Measurements from ENCODE around the gene BRD9. TPM values are rescaled to one million over a fixed set of nuclear protein-coding genes. Genes with fewer than 3 reads are reported as not detected.

BRD9 gene
- total and polyA plus RNA-seq, 2 experiments from 2014 or later: 24.5 to 36.9 TPM

- Histone ChIP-seq H3K4me3 (peak overlapping the region; percentile 16), H3K4me1 (ENCODE audit: low read depth) (peaks cover 5% of the 10 kb centered on the region), H3K27me3 (peaks cover 54% of the 10 kb centered on the region), H3K36me3 (no peaks in the 10 kb centered on the region), H3K27ac (no peak overlapping the region), H3K9me3 (ENCODE audit: low read depth) (no peaks in the 10 kb centered on the region)
- peak; percentile 52 to 63 for DNase-seq (ENCODE audit: low read depth in 1 of 2, low spot score in 1 of 2)
- TF ChIP-seq, protein P1, sequence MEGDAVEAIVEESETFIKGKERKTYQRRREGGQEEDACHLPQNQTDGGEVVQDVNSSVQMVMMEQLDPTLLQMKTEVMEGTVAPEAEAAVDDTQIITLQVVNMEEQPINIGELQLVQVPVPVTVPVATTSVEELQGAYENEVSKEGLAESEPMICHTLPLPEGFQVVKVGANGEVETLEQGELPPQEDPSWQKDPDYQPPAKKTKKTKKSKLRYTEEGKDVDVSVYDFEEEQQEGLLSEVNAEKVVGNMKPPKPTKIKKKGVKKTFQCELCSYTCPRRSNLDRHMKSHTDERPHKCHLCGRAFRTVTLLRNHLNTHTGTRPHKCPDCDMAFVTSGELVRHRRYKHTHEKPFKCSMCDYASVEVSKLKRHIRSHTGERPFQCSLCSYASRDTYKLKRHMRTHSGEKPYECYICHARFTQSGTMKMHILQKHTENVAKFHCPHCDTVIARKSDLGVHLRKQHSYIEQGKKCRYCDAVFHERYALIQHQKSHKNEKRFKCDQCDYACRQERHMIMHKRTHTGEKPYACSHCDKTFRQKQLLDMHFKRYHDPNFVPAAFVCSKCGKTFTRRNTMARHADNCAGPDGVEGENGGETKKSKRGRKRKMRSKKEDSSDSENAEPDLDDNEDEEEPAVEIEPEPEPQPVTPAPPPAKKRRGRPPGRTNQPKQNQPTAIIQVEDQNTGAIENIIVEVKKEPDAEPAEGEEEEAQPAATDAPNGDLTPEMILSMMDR (IDR thresholded peaks at IDR 0.05; ENCODE audit: low read depth, low read length): peak; percentile 50
These were observed 34.0 kb upstream of the BRD9 start for GRCh38 chr5:926417-927171.

DNA sequence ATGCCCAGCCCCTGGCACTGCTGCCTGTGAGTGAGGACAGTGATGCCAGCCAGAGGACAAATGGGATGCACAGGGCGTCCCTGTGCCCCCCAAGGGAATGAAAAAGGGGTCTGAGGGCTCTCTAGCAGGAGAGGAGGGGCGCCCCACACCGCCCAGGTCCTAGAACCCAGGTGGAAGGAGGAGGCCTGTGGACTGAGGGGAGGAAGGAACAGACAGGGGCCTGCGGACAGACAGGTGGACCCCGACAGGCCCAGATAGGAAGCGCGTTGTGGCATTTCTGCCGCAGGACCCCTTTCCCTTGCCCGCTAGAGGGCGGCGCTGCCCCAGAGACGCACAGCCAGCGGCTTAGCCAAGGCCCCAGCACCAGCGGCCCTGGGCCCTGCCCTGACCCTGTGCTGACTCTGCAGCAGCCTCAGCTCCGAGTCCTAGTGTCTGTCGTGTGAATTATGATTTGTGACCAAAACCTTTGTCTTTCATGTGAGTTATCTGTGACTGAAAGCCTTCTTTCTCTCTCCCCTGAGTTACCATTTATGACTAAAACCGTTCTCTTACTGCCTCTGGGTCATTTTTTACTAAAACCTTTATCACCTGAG is 30.8 kb upstream of the BRD9 start:
- no peak overlapping the region for H3K27ac ChIP-seq
- TF ChIP-seq, protein P1 (IDR thresholded peaks at IDR 0.05; ENCODE audit: low read depth, low read length): peak; percentile 91

GRCh38 chr5:922436-923280 is 30.1 kb upstream of the BRD9 start:
- Histone ChIP-seq H3K9me3 (ENCODE audit: low read depth) (no peaks in the 10 kb centered on the region), H3K4me1 (ENCODE audit: low read depth) (peaks cover 5% of the 10 kb centered on the region), H3K36me3 (no peaks in the 10 kb centered on the region), H3K4me3 (no peak overlapping the region), H3K27ac (no peak overlapping the region), H3K27me3 (peaks cover 33% of the 10 kb centered on the region)
- TF ChIP-seq, protein P1 (IDR thresholded peaks at IDR 0.05; ENCODE audit: low read depth, low read length): no peak
- no peak for DNase-seq (ENCODE audit: low read depth in 1 of 2, low spot score in 1 of 2)

More for the DNA sequence above, 30.8 kb upstream of the BRD9 start:
- peak; percentile 81 to 92 for DNase-seq (ENCODE audit: low read depth in 1 of 2, low spot score in 1 of 2)
- Histone ChIP-seq H3K27me3 (peaks cover 38% of the 10 kb centered on the region), H3K4me1 (ENCODE audit: low read depth) (peaks cover 5% of the 10 kb centered on the region), H3K36me3 (no peaks in the 10 kb centered on the region), H3K4me3 (no peak overlapping the region), H3K9me3 (ENCODE audit: low read depth) (no peaks in the 10 kb centered on the region)

GRCh38 chr5:921456-922435 is 29.1 kb upstream of the BRD9 start:
- H3K27ac ChIP-seq: no peak overlapping the region
- TF ChIP-seq, protein P1 (IDR thresholded peaks at IDR 0.05; ENCODE audit: low read depth, low read length): no peak
- H3K36me3 ChIP-seq: no peaks in the 10 kb centered on the region
- H3K9me3 ChIP-seq (ENCODE audit: low read depth): no peaks in the 10 kb centered on the region
- peaks cover 24% of the 10 kb centered on the region for H3K27me3 ChIP-seq
- peaks cover 4% of the 10 kb centered on the region for H3K4me1 ChIP-seq (ENCODE audit: low read depth)
- DNase-seq (ENCODE audit: low read depth in 1 of 2, low spot score in 1 of 2): no peak
- H3K4me3 ChIP-seq: no peak overlapping the region

Data from cardiac muscle cell (in vitro differentiated cells and primary cell).